Measurements from ENCODE around the gene CAMK2N1.

DNA sequence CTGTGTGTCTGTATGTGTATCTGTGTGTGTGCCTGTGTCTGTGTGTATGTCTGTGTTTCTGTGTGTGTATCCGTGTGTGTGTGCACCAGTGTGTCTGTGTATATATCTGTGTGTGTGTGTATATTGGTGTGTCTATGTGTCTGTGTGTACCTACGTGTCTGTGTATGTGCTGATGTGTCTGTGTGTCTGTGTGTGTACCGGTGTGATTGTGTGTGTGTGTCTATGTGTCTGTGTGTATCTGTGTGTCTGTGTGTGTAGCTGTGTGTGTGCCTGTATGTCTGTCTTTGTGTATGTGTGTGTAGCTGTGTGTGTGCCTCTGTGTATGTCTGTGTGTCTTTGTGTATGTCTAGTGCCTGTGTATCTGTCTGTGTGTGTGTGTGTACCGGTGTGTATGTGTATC, 32.0 kb downstream of the CAMK2N1 start:
- no peak for TF ChIP-seq BACH2 (CRISPR knock-in tag; IDR thresholded peaks at IDR 0.05; ENCODE audit: borderline replicate concordance)
- TF ChIP-seq CSDC2 (CRISPR knock-in tag; IDR thresholded peaks at IDR 0.05), result no peak
- TF ChIP-seq OSR1 (CRISPR knock-in tag; IDR thresholded peaks at IDR 0.05), result no peak
- no peak for TF ChIP-seq GLIS3 (CRISPR knock-in tag; IDR thresholded peaks at IDR 0.05)
- TF ChIP-seq TSHZ2 (CRISPR knock-in tag; IDR thresholded peaks at IDR 0.05), result no peak
- TF ChIP-seq PPARA (CRISPR knock-in tag; IDR thresholded peaks at IDR 0.05; ENCODE audit: borderline replicate concordance), result no peak
- TF ChIP-seq, protein P1, sequence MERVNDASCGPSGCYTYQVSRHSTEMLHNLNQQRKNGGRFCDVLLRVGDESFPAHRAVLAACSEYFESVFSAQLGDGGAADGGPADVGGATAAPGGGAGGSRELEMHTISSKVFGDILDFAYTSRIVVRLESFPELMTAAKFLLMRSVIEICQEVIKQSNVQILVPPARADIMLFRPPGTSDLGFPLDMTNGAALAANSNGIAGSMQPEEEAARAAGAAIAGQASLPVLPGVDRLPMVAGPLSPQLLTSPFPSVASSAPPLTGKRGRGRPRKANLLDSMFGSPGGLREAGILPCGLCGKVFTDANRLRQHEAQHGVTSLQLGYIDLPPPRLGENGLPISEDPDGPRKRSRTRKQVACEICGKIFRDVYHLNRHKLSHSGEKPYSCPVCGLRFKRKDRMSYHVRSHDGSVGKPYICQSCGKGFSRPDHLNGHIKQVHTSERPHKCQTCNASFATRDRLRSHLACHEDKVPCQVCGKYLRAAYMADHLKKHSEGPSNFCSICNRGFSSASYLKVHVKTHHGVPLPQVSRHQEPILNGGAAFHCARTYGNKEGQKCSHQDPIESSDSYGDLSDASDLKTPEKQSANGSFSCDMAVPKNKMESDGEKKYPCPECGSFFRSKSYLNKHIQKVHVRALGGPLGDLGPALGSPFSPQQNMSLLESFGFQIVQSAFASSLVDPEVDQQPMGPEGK (CRISPR knock-in tag; IDR thresholded peaks at IDR 0.05; ENCODE audit: borderline replicate concordance), result no peak
- TF ChIP-seq, protein P2, sequence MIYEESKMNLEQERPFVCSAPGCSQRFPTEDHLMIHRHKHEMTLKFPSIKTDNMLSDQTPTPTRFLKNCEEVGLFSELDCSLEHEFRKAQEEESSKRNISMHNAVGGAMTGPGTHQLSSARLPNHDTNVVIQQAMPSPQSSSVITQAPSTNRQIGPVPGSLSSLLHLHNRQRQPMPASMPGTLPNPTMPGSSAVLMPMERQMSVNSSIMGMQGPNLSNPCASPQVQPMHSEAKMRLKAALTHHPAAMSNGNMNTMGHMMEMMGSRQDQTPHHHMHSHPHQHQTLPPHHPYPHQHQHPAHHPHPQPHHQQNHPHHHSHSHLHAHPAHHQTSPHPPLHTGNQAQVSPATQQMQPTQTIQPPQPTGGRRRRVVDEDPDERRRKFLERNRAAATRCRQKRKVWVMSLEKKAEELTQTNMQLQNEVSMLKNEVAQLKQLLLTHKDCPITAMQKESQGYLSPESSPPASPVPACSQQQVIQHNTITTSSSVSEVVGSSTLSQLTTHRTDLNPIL (CRISPR knock-in tag; IDR thresholded peaks at IDR 0.05; ENCODE audit: low read depth), result no peak
- no peak for TF ChIP-seq RARB (CRISPR knock-in tag; IDR thresholded peaks at IDR 0.05)

Data from SK-N-SH treated with all-trans-retinoic acid at 6 μM for 48 hours (cell line).